Esophagus (tissue), 2 donors: Measurements from ENCODE around the gene OAF. TPM values are rescaled to one million over a fixed set of nuclear protein-coding genes. Genes with fewer than 3 reads are reported as not detected.
"Not testable (repeated sequence)": the region's sequence is repeated elsewhere in the genome, so short reads cannot be mapped to it uniquely, and the experiment has no call there.

Source experiments
- H3K27ac ChIP-seq, 2 donors: one replicate each; pipeline ENCODE4 v1.5.1; 2013; ENCODE audit warnings: low read depth in 2 of 2, mild to moderate bottlenecking in 2 of 2, inconsistent platforms in 1 of 2, low read length in 1 of 2, moderate library complexity in 1 of 2
- H3K27me3 ChIP-seq, 2 donors: one replicate each; pipeline ENCODE4 v1.6.1; 2013; ENCODE audit warnings: low read length in 2 of 2, control low read depth in 1 of 2, mild to moderate bottlenecking in 1 of 2; ENCODE audit not compliant: insufficient read depth in 2 of 2, control insufficient read depth in 1 of 2
- H3K36me3 ChIP-seq, 2 donors: one replicate each; pipeline ENCODE4 v1.6.1; 2013; ENCODE audit warnings: low read length in 1 of 2; ENCODE audit not compliant: control insufficient read depth in 2 of 2, insufficient read depth in 2 of 2
- H3K4me1 ChIP-seq, 2 donors: one replicate each; pipeline ENCODE4 v1.6.1; 2013; ENCODE audit warnings: low read length in 1 of 2; ENCODE audit not compliant: control insufficient read depth in 2 of 2, insufficient read depth in 2 of 2
- H3K4me3 ChIP-seq, 2 donors: one replicate each; pipeline ENCODE4 v1.5.1; 2013; ENCODE audit warnings: low read length in 2 of 2, mild to moderate bottlenecking in 2 of 2, low read depth in 1 of 2, moderate library complexity in 1 of 2
- H3K9me3 ChIP-seq, 2 donors: one replicate each; pipeline ENCODE4 v1.6.1; 2013; ENCODE audit warnings: mild to moderate bottlenecking in 2 of 2, low read depth in 1 of 2, low read length in 1 of 2, moderate library complexity in 1 of 2; ENCODE audit not compliant: control insufficient read depth in 2 of 2, insufficient read depth in 1 of 2
- WGBS, 2 donors: extraction: QIAGEN DNeasy Blood & Tissue Kit; methylation state at CpG; one replicate each; pipeline ENCODE4 v1.1.7; 2013; 5-methylcytosine and 5-hydroxymethylcytosine counted together
- polyA plus RNA-seq, 2 donors: library from polyadenylated mRNA; stranded (reverse); fragments of 200-250 nt; gene quantifications; one replicate each; pipeline ENCODE4 v1.2.3, GENCODE V29; 2013
- donor health status: healthy with polysubstance abuse.
- donor health status: Bipolar disorder and iron deficiency.

OAF gene
- polyA plus RNA-seq, 2 donors, result 7.2 to 8.4 TPM

- Histone ChIP-seq H3K27me3 (peaks cover 0 to 2% of the 10 kb centered on the region in 2 donors), H3K36me3 (no peaks in the 10 kb centered on the region), H3K4me1 (peaks cover 6 to 16% of the 10 kb centered on the region in 2 donors), H3K4me3 (no peak overlapping the region), H3K27ac (no peak overlapping the region), H3K9me3 (no peaks in the 10 kb centered on the region)
- 74 to 78% methylated on average over 11 of the region's 11 CpGs for WGBS, 2 donors
Observed at GRCh38 chr11:120173019-120173705, 37.7 kb upstream of the OAF start.

DNA sequence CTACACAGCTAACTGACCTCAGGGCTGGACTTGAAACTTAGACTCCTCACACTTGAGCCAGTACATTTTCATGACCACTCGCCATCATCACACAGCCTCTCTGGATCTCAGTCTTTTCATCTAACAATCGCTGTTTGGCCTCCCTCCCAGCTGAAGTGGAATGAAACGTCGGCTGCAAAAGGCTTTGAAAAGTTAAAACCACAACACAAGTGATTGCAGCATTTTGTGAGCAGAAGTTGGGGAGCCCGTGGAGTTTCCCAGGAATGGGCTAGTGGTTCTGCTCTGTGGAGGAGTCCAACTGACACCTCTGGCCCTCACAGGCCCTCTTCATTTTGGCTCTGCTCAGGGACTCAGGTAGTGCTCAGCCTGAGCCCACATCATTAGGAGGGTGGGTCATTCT is 37.0 kb upstream of the OAF start:
- 52 to 65% methylated on average over 5 of the region's 5 CpGs for WGBS, 2 donors
- no peaks in the 10 kb centered on the region for H3K9me3 ChIP-seq
- H3K36me3 ChIP-seq, result no peaks in the 10 kb centered on the region
- no peak overlapping the region for H3K4me3 ChIP-seq
- no peak overlapping the region for H3K27ac ChIP-seq
- peaks cover 3 to 12% of the 10 kb centered on the region in 2 donors for H3K4me1 ChIP-seq
- peaks cover 0 to 2% of the 10 kb centered on the region in 2 donors for H3K27me3 ChIP-seq

DNA sequence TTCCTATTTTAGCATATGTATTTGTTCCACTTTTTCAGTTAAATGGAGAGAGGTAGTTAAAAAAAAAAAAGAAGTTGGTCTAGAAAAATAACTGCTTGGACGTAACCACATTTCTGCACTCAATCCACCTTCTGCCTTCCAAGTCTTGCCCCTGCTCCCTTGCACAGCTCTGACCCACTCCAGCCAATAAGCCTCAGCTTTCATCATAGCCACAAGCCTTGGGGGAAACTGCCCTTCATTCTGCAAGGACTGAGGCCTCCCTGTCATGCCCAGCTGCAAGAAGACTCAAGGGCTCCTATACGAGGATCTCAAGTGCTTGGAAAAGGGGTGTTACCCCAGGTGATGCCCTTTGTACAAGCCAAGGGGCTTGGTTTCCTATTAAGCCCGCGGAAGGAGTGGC is 36.0 kb upstream of the OAF start:
- H3K36me3 ChIP-seq, result no peaks in the 10 kb centered on the region
- H3K9me3 ChIP-seq, result no peaks in the 10 kb centered on the region
- peaks cover 0 to 2% of the 10 kb centered on the region in 2 donors for H3K27me3 ChIP-seq
- H3K27ac ChIP-seq, result no peak overlapping the region
- H3K4me1 ChIP-seq, result peaks cover under 1 to 5% of the 10 kb centered on the region in 2 donors
- H3K4me3 ChIP-seq, result no peak overlapping the region
- WGBS, 2 donors, result 71 to 75% methylated on average over 4 of the region's 4 CpGs

DNA sequence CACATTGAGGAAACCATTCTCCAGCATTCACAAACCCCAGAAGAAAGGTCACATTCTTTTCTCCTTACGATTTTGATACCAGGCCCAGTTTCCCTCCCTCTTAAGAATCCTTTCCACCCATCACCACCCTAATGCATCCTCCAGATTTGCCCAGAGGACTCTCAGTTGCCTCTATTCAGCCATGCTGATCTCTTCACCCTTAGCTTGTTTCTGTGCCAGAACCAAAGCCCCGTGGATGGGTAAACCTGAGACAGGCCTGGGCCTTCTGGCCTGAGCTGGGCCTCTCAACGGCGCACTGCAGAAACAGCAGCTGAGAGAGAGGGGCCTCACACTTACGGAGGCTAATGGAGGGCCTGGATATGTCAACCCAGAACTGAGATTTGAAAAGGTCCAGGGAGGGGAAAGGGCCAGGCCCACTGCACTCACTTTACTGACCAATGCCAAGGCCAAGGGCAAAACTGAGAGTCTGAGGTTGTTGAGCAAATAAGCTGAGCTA is 32.2 kb upstream of the OAF start:
- WGBS, 2 donors, result 82 to 88% methylated on average over 5 of the region's 5 CpGs
- no peaks in the 10 kb centered on the region for H3K9me3 ChIP-seq

DNA sequence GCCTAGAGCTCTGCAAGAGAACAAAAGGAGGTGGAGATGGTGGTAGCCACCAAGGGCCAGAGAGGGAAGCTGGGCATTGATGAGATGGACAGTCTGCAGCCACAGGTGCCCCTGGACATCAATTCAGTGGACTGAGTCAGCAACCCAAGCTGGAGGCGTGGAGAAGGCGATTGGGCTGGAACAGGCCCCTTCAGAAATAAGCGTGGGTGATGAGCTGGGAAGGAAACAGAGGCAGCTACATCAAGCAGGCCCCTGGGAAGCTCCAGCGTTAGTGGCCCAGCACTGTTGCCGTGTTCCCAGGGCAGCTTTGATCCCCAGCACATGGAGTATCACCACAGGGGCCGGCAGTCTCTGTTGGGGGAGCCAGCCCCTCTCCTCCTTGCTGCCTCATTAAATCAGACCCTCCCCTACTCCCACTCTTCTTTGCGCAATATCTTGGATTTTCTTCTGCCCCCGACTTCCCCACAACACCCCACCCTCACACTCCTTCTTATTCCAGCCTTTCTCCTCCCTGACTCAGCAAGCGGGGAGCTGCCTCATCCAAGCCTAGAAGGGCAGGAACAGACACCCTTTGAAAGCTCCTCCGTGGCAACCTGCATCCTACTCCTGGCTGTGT is 31.7 kb upstream of the OAF start:
- Histone ChIP-seq H3K9me3 (no peaks in the 10 kb centered on the region), H3K4me3 (no peak overlapping the region), H3K27ac (no peak overlapping the region), H3K36me3 (no peaks in the 10 kb centered on the region), H3K4me1 (no peaks in the 10 kb centered on the region), H3K27me3 (peaks cover 0 to 2% of the 10 kb centered on the region in 2 donors)
- WGBS, 2 donors, result 79 to 81% methylated on average over 10 of the region's 10 CpGs

More for the DNA sequence above, 32.2 kb upstream of the OAF start:
- H3K36me3 ChIP-seq, result no peaks in the 10 kb centered on the region
- no peak overlapping the region for H3K27ac ChIP-seq
- H3K27me3 ChIP-seq, result peaks cover 0 to 2% of the 10 kb centered on the region in 2 donors
- H3K4me3 ChIP-seq, result no peak overlapping the region
- no peaks in the 10 kb centered on the region for H3K4me1 ChIP-seq

DNA sequence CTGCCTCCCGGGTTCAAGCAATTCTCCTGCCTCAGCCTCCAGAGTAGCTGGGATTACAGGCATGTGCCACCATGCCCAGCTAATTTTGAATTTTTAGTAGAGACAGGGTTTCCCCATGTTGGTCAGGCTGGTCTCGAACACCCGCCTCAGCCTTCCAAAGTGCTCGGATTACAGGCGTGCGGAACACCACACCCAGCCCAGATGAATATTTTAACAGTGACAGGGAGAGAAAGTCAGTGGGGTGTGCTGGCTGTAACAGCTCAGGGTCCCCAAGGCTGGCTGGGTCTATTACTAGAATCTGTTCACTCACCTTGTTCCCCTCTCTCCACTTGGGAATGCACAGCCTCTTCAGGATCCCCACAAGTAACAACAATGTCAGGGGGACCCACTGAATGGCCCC is 30.8 kb upstream of the OAF start:
- H3K27ac ChIP-seq, H3K4me1 ChIP-seq, H3K36me3 ChIP-seq, H3K9me3 ChIP-seq, H3K27me3 ChIP-seq, H3K4me3 ChIP-seq: not testable (repeated sequence)
- WGBS, 2 donors, result 93 to 96% methylated on average over 6 of the region's 6 CpGs

DNA sequence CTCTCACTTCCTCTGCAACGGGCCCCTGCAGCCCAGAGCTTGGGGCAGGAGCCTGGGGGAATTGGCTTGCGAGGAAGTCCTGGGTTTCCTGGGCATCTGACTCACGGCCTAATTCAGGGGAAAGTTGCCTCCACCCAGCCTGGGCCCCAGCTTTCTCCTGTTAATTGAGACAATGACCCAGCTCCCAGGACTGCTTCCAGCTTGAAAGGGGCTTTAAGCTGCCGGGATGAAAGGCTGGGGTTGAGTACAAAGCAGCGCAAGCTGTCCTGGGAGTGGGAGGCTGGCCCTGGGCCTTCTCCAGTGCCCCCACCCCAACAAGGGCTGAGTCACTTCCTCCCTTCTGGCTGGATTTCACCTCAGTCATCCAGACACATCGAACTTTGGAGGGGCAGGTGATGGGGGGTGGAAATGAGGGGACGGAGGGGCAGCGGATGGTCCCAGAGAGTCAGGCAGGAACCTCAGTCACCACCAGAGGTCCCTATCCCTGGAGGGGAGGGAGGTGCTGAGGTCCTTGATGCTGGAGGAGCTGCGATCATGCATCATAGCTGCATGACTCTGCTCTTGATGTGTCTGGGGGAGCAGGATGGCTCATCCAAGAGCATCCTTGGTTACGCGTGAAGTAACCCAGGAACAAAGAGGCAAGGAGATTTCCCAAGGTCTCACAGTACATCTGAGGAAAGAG is 30.1 kb upstream of the OAF start:
- WGBS, 2 donors, result 62 to 68% methylated on average over 11 of the region's 11 CpGs
- Histone ChIP-seq H3K27ac (no peak overlapping the region), H3K9me3 (no peaks in the 10 kb centered on the region), H3K27me3 (no peaks in the 10 kb centered on the region), H3K4me1 (no peaks in the 10 kb centered on the region), H3K4me3 (no peak overlapping the region), H3K36me3 (no peaks in the 10 kb centered on the region)

- 85 to 88% methylated on average over 10 of the region's 10 CpGs for WGBS, 2 donors
- peaks cover 0 to 1% of the 10 kb centered on the region in 2 donors for H3K4me1 ChIP-seq
- H3K27me3 ChIP-seq, result no peaks in the 10 kb centered on the region
- H3K4me3 ChIP-seq, result no peak overlapping the region
- no peak overlapping the region for H3K27ac ChIP-seq
- H3K36me3 ChIP-seq, result no peaks in the 10 kb centered on the region
- H3K9me3 ChIP-seq, result no peaks in the 10 kb centered on the region
Observed at GRCh38 chr11:120181376-120181975, 29.4 kb upstream of the OAF start.

DNA sequence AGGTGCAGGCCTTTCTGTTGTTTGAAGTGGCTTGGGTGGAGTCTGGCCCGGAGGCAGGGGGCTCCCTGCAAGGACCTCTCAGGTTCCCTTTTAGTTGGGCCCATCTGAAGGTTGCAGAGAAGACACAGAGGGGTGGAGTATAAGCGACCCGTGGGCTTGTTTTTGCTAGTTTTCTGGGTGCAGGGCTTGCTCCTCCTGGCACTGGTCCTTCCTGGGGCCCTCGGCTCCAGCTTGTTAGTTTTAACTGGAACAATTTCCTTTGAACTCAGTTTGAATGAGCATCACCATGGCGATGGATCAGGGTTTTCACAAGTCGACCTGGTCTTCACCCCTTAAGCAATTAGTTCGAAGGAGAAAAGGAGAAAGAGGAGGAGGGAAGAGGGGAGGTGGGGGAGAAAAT is 28.5 kb upstream of the OAF start:
- no peak overlapping the region for H3K27ac ChIP-seq
- no peaks in the 10 kb centered on the region for H3K27me3 ChIP-seq
- H3K4me3 ChIP-seq, result no peak overlapping the region
- 42 to 57% methylated on average over 7 of the region's 7 CpGs for WGBS, 2 donors
- H3K4me1 ChIP-seq, result peaks cover 5 to 10% of the 10 kb centered on the region in 2 donors
- no peaks in the 10 kb centered on the region for H3K36me3 ChIP-seq
- H3K9me3 ChIP-seq, result no peaks in the 10 kb centered on the region
